Measurements from ENCODE around the gene DNMT1. TPM values are rescaled to one million over a fixed set of nuclear protein-coding genes. Genes with fewer than 3 reads are reported as not detected.

The DNMT1 gene
- total RNA-seq, 1 experiment from 2014 or later = 227 TPM

- Mint-ChIP-seq H3K27ac (no peak overlapping the region), H3K4me1 (peaks cover 4 to 13% of the 10 kb centered on the region in 2 experiments; a peak in 3 of 4 replicates), H3K9me3 (no peaks in the 10 kb centered on the region; a peak in 1 of 5 replicates), H3K36me3 (ENCODE audit: insufficient read depth in 1 of 3, low read depth in 3 of 3) (no peaks in the 10 kb centered on the region), H3K27me3 (ENCODE audit: low read depth) (no peaks in the 10 kb centered on the region; the same call in 1 of the 2 replicates), H3K4me3 (no peak overlapping the region)
- Histone ChIP-seq H3K56ac (ENCODE audit: insufficient read length, low read depth, low read length) (no peak overlapping the region), H2BK20ac (ENCODE audit: low read depth, low read length, poor library complexity, severe bottlenecking) (no peak overlapping the region), H4K5ac (ENCODE audit: insufficient read length, low read depth, low read length) (no peak overlapping the region), H3K18ac (ENCODE audit: insufficient read length, low read depth, low read length) (no peak overlapping the region), H3K9me3 (ENCODE audit: control insufficient read depth, low read depth, low read length) (no peaks in the 10 kb centered on the region), H4K20me1 (ENCODE audit: control insufficient read depth, insufficient read depth, insufficient read length) (no peaks in the 10 kb centered on the region), H2BK5ac (ENCODE audit: insufficient read length, low read length) (no peak overlapping the region), H3K14ac (ENCODE audit: insufficient read depth, low read length) (no peak overlapping the region), H3K79me1 (ENCODE audit: insufficient read depth, low read depth, low read length, poor library complexity, severe bottlenecking) (no peaks in the 10 kb centered on the region), H2BK15ac (ENCODE audit: low read depth, low read length) (no peak overlapping the region; the same call in 1 of the 2 replicates), H3K4ac (ENCODE audit: low read depth, low read length) (no peak overlapping the region), H3T11ph (ENCODE audit: low read length) (no peak overlapping the region), H3K27ac (ENCODE audit: insufficient read length, low read depth, low read length) (no peak overlapping the region), H3K27me3 (ENCODE audit: insufficient read depth, low read length) (no peaks in the 10 kb centered on the region), H3K4me2 (ENCODE audit: insufficient read depth, insufficient read length, low read length) (no peak overlapping the region), H4K8ac (replicated peaks; ENCODE audit: insufficient read length, low read depth, low read length) (no peak overlapping the region), H2BK120ac (ENCODE audit: low read depth, low read length, poor library complexity, severe bottlenecking) (no peak overlapping the region), H3K9ac (ENCODE audit: extremely low read depth, insufficient read length, low read length) (no peak overlapping the region), H2AFZ (ENCODE audit: low read length) (no peak overlapping the region), H2AK5ac (ENCODE audit: insufficient read length, low read length) (no peak overlapping the region), H3K79me2 (ENCODE audit: insufficient read depth, low read length) (no peaks in the 10 kb centered on the region), H3K4me1 (ENCODE audit: insufficient read depth, low read length) (no peaks in the 10 kb centered on the region), H2BK12ac (ENCODE audit: insufficient read length, low read depth, low read length) (no peak overlapping the region), H3K23ac (ENCODE audit: insufficient read length, low read depth, low read length) (no peak overlapping the region), H4K91ac (ENCODE audit: insufficient read length, low read depth, low read length) (no peak overlapping the region), H3K23me2 (ENCODE audit: insufficient read length, low read depth, low read length, poor library complexity, severe bottlenecking) (peaks cover 10% of the 10 kb centered on the region)
- no peak for TF ChIP-seq CTCF (conservative IDR thresholded peaks at IDR 0.05)
- WGBS (ENCODE audit: extremely low coverage, insufficient read length, low lambda C conversion rate) = no CpG with 5 or more reads among the region's 4 CpGs
- no peak for DNase-seq
These were observed 40.2 kb upstream of the DNMT1 start for GRCh38 chr19:10235003-10235402.

Data from H9 (cell line).